ENCODE results near the gene ZBTB33.

Gene ZBTB33

DNA sequence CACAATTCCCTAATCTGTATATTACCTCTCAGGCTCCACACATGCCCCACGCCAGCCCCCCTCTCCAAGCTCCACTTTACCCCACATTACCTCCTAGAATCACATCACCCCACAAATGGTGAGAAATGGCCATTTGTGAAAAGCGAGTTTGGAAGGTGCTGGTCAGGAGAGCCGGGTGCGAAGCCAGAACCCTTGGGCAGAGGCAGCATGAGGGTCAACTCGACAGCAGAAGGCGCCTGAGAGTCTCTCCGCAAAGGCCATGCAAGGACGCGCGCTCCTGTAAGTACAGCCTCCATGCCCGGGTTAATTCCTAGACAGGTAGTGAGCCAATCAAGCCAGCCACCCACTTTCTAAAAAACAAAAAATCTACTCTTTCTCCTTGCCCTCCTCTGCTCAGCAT is 49.8 kb upstream of the ZBTB33 start:
- ChIA-PET POLR2A (no interaction called here), CTCF (interaction anchor here (2.3 kb wide), 1 partner anchor 13 kb away, joined by 14 read pairs; no protein-coding TSS in a partner anchor)
- no peak overlapping the region for H3K4me3 ChIP-seq (ENCODE audit: low read depth, low read length)
- H3K9me3 ChIP-seq (ENCODE audit: control insufficient read depth, insufficient read depth, low read depth, low read length): no peaks in the 10 kb centered on the region
- no peaks in the 10 kb centered on the region for H3K4me1 ChIP-seq (ENCODE audit: control insufficient read depth, insufficient read depth, low read length)
- TF ChIP-seq SP7 (tag by site-specific recombination; IDR thresholded peaks at IDR 0.05) (no peak), ZNF626 (tag by site-specific recombination; IDR thresholded peaks at IDR 0.05) (no peak), ZNF324 (tag by site-specific recombination; IDR thresholded peaks at IDR 0.05) (no peak), ZNF621 (tag by site-specific recombination; IDR thresholded peaks at IDR 0.05) (no peak), ZNF555 (tag by site-specific recombination; conservative IDR thresholded peaks at IDR 0.05) (no peak), ZNF24 (tag by site-specific recombination; IDR thresholded peaks at IDR 0.05) (no peak), ZNF146 (tag by site-specific recombination; IDR thresholded peaks at IDR 0.05) (no peak), ZNF707 (tag by site-specific recombination; IDR thresholded peaks at IDR 0.05) (no peak), KLF7 (tag by site-specific recombination; IDR thresholded peaks at IDR 0.05; ENCODE audit: borderline replicate concordance) (no peak), ZNF501 (tag by site-specific recombination; IDR thresholded peaks at IDR 0.05) (no peak), ZNF600 (tag by site-specific recombination; IDR thresholded peaks at IDR 0.05) (no peak), ZNF114 (tag by site-specific recombination; IDR thresholded peaks at IDR 0.05) (no peak), ZNF560 (tag by site-specific recombination; IDR thresholded peaks at IDR 0.05; ENCODE audit: borderline replicate concordance) (no peak)
- TF ChIP-seq, protein P1, sequence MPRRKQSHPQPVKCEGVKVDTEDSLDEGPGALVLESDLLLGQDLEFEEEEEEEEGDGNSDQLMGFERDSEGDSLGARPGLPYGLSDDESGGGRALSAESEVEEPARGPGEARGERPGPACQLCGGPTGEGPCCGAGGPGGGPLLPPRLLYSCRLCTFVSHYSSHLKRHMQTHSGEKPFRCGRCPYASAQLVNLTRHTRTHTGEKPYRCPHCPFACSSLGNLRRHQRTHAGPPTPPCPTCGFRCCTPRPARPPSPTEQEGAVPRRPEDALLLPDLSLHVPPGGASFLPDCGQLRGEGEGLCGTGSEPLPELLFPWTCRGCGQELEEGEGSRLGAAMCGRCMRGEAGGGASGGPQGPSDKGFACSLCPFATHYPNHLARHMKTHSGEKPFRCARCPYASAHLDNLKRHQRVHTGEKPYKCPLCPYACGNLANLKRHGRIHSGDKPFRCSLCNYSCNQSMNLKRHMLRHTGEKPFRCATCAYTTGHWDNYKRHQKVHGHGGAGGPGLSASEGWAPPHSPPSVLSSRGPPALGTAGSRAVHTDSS (tag by site-specific recombination; IDR thresholded peaks at IDR 0.05): no peak
- no peaks in the 10 kb centered on the region for H3K36me3 ChIP-seq (ENCODE audit: control insufficient read depth in 2 of 2, insufficient read depth in 1 of 2, low read length in 2 of 2)
- H3K27ac ChIP-seq (ENCODE audit: extremely low read depth, low read depth, low read length): no peak overlapping the region

DNA sequence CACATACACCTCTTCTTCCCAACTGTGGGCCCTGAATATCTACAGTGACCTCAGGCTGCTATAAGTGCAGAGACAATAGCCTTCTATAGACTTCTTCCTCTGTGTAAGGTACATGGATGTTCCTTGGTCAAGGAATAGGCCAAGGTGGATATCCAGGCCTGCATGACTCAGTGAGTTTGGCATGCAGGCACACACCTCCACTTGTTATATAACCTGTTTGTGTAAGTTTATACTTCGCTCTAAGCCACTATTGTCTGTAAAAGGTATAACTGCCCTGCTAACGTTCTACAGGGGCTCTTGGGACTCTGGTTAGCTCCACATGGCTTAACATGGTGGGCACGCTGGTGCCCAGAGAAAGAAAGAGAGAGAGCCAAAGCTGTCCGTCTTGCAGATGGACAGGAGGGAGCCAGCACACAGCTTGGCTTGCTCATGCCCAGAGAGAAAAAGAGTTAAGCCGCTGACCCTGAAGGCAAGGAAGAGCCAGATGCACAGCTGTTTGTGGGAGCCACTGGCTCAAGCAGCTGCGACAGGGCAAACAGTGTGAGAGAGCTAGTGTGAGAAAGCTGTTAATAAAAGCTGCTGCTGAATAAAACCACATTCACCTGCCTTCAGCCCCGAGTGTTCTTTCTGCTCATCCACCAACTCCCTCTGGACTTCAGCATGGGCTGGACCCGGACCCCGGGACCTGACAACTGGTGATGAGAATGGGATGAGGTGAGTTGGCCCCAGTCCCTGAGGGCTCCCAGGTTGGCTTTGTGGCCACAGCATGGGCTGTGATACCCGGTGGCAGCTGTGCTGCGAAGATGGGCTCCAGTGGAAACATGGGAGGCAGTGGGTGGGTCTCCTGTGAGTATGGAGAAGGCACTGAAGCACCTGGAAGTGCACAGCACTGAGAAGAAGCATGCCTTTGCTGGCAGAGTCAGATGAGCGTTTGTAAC is 44.5 kb upstream of the ZBTB33 start:
- no peak overlapping the region for H3K27ac ChIP-seq (ENCODE audit: extremely low read depth, low read depth, low read length)
- H3K36me3 ChIP-seq (ENCODE audit: control insufficient read depth in 2 of 2, insufficient read depth in 1 of 2, low read length in 2 of 2): no peaks in the 10 kb centered on the region
- CTCF ChIA-PET: interaction anchor here (2.8 kb wide), 1 partner anchor 8 kb away, joined by 23 read pairs; no protein-coding TSS in a partner anchor
- H3K4me3 ChIP-seq (ENCODE audit: low read depth, low read length): no peak overlapping the region
- POLR2A ChIA-PET: no interaction called here
- no peaks in the 10 kb centered on the region for H3K4me1 ChIP-seq (ENCODE audit: control insufficient read depth, insufficient read depth, low read length)
- no peaks in the 10 kb centered on the region for H3K9me3 ChIP-seq (ENCODE audit: control insufficient read depth, insufficient read depth, low read depth, low read length)
- TF ChIP-seq ZNF521 (tag by site-specific recombination; IDR thresholded peaks at IDR 0.05) (no peak), ZBTB7A (tag by site-specific recombination; IDR thresholded peaks at IDR 0.05; ENCODE audit: low read depth) (no peak), GLIS1 (tag by site-specific recombination; IDR thresholded peaks at IDR 0.05) (no peak), ZSCAN16 (tag by site-specific recombination; IDR thresholded peaks at IDR 0.05) (no peak), ZNF596 (tag by site-specific recombination; IDR thresholded peaks at IDR 0.05) (no peak), ZNF791 (tag by site-specific recombination; IDR thresholded peaks at IDR 0.05) (no peak), ZNF629 (tag by site-specific recombination; IDR thresholded peaks at IDR 0.05) (no peak), ZNF548 (tag by site-specific recombination; IDR thresholded peaks at IDR 0.05) (no peak), BCL11B (tag by site-specific recombination; IDR thresholded peaks at IDR 0.05; ENCODE audit: low read depth) (no peak)
- TF ChIP-seq, protein P2, sequence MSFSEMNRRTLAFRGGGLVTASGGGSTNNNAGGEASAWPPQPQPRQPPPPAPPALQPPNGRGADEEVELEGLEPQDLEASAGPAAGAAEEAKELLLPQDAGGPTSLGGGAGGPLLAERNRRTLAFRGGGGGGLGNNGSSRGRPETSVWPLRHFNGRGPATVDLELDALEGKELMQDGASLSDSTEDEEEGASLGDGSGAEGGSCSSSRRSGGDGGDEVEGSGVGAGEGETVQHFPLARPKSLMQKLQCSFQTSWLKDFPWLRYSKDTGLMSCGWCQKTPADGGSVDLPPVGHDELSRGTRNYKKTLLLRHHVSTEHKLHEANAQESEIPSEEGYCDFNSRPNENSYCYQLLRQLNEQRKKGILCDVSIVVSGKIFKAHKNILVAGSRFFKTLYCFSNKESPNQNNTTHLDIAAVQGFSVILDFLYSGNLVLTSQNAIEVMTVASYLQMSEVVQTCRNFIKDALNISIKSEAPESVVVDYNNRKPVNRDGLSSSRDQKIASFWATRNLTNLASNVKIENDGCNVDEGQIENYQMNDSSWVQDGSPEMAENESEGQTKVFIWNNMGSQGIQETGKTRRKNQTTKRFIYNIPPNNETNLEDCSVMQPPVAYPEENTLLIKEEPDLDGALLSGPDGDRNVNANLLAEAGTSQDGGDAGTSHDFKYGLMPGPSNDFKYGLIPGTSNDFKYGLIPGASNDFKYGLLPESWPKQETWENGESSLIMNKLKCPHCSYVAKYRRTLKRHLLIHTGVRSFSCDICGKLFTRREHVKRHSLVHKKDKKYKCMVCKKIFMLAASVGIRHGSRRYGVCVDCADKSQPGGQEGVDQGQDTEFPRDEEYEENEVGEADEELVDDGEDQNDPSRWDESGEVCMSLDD (tag by site-specific recombination; IDR thresholded peaks at IDR 0.05): no peak
- TF ChIP-seq, protein P3, sequence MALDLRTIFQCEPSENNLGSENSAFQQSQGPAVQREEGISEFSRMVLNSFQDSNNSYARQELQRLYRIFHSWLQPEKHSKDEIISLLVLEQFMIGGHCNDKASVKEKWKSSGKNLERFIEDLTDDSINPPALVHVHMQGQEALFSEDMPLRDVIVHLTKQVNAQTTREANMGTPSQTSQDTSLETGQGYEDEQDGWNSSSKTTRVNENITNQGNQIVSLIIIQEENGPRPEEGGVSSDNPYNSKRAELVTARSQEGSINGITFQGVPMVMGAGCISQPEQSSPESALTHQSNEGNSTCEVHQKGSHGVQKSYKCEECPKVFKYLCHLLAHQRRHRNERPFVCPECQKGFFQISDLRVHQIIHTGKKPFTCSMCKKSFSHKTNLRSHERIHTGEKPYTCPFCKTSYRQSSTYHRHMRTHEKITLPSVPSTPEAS (tag by site-specific recombination; IDR thresholded peaks at IDR 0.05): no peak
- TF ChIP-seq, protein P4, sequence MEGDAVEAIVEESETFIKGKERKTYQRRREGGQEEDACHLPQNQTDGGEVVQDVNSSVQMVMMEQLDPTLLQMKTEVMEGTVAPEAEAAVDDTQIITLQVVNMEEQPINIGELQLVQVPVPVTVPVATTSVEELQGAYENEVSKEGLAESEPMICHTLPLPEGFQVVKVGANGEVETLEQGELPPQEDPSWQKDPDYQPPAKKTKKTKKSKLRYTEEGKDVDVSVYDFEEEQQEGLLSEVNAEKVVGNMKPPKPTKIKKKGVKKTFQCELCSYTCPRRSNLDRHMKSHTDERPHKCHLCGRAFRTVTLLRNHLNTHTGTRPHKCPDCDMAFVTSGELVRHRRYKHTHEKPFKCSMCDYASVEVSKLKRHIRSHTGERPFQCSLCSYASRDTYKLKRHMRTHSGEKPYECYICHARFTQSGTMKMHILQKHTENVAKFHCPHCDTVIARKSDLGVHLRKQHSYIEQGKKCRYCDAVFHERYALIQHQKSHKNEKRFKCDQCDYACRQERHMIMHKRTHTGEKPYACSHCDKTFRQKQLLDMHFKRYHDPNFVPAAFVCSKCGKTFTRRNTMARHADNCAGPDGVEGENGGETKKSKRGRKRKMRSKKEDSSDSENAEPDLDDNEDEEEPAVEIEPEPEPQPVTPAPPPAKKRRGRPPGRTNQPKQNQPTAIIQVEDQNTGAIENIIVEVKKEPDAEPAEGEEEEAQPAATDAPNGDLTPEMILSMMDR (tag by site-specific recombination; IDR thresholded peaks at IDR 0.05): no peak
- TF ChIP-seq, protein P5, sequence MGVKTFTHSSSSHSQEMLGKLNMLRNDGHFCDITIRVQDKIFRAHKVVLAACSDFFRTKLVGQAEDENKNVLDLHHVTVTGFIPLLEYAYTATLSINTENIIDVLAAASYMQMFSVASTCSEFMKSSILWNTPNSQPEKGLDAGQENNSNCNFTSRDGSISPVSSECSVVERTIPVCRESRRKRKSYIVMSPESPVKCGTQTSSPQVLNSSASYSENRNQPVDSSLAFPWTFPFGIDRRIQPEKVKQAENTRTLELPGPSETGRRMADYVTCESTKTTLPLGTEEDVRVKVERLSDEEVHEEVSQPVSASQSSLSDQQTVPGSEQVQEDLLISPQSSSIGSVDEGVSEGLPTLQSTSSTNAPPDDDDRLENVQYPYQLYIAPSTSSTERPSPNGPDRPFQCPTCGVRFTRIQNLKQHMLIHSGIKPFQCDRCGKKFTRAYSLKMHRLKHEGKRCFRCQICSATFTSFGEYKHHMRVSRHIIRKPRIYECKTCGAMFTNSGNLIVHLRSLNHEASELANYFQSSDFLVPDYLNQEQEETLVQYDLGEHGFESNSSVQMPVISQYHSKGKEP (tag by site-specific recombination; IDR thresholded peaks at IDR 0.05): no peak

Measured in HEK293 (cell line).